ENCODE measurements around the gene KIF16B.

KIF16B gene

GRCh38 chr20:16581241-16581640, 8.0 kb upstream of the KIF16B start (continued):
- TF ChIP-seq ZNF843 (tag by site-specific recombination; IDR thresholded peaks at IDR 0.05) (no peak), KLF16 (tag by site-specific recombination; IDR thresholded peaks at IDR 0.05) (no peak), RBAK (tag by site-specific recombination; IDR thresholded peaks at IDR 0.05) (no peak), KLF1 (tag by site-specific recombination; IDR thresholded peaks at IDR 0.05) (no peak), ZNF248 (tag by site-specific recombination; IDR thresholded peaks at IDR 0.05) (no peak), MZF1 (tag by site-specific recombination; IDR thresholded peaks at IDR 0.05; ENCODE audit: borderline replicate concordance) (no peak), ZNF202 (tag by site-specific recombination; IDR thresholded peaks at IDR 0.05; ENCODE audit: borderline replicate concordance) (no peak), ZIC2 (tag by site-specific recombination; IDR thresholded peaks at IDR 0.05) (no peak), YY2 (tag by site-specific recombination; IDR thresholded peaks at IDR 0.05) (no peak)

GRCh38 chr20:16580620-16581019, 7.4 kb upstream of the KIF16B start:
- H3K36me3 ChIP-seq (ENCODE audit: control insufficient read depth in 2 of 2, insufficient read depth in 1 of 2, low read length in 2 of 2) = no peaks in the 10 kb centered on the region
- peaks cover 3% of the 10 kb centered on the region; the same call in 1 of the 2 replicates for H3K4me1 ChIP-seq (ENCODE audit: control insufficient read depth, insufficient read depth, low read length)
- ChIA-PET POLR2A (no interaction called here), CTCF (no interaction called here)
- no peak overlapping the region for H3K27ac ChIP-seq (ENCODE audit: extremely low read depth, low read depth, low read length)
- no peak overlapping the region for H3K4me3 ChIP-seq (ENCODE audit: low read depth, low read length)
- no peaks in the 10 kb centered on the region for H3K9me3 ChIP-seq (ENCODE audit: control insufficient read depth, insufficient read depth, low read depth, low read length)
- TF ChIP-seq SCRT1 (tag by site-specific recombination; IDR thresholded peaks at IDR 0.05; ENCODE audit: borderline replicate concordance) (no peak), ZNF473 (tag by site-specific recombination; IDR thresholded peaks at IDR 0.05) (no peak)

- Histone ChIP-seq H3K4me1 (ENCODE audit: control insufficient read depth, insufficient read depth, low read length) (peaks cover 8% of the 10 kb centered on the region; the same call in 1 of the 2 replicates), H3K36me3 (ENCODE audit: control insufficient read depth in 2 of 2, insufficient read depth in 1 of 2, low read length in 2 of 2) (no peaks in the 10 kb centered on the region), H3K27ac (ENCODE audit: extremely low read depth, low read depth, low read length) (no peak overlapping the region), H3K9me3 (ENCODE audit: control insufficient read depth, insufficient read depth, low read depth, low read length) (no peaks in the 10 kb centered on the region), H3K4me3 (ENCODE audit: low read depth, low read length) (no peak overlapping the region)
- ChIA-PET CTCF (interaction anchor here (0.6 kb wide), 1 partner anchor 53 kb away, joined by 4 read pairs; no protein-coding TSS in a partner anchor), POLR2A (no interaction called here)
- no peak for TF ChIP-seq ZNF530 (tag by site-specific recombination; IDR thresholded peaks at IDR 0.05; ENCODE audit: low read depth)
- no peak for TF ChIP-seq KLF9 (tag by site-specific recombination; IDR thresholded peaks at IDR 0.05; ENCODE audit: low read depth)
- TF ChIP-seq OVOL3 (tag by site-specific recombination; IDR thresholded peaks at IDR 0.05) = peak; percentile 52; the same call in 1 of the 2 replicates
- TF ChIP-seq ZEB2 (tag by site-specific recombination; IDR thresholded peaks at IDR 0.05) = peak; percentile 51
- TF ChIP-seq SP7 (tag by site-specific recombination; IDR thresholded peaks at IDR 0.05) = peak; percentile 84
- TF ChIP-seq ZNF121 (tag by site-specific recombination; IDR thresholded peaks at IDR 0.05) = no peak
- no peak for TF ChIP-seq ZNF544 (tag by site-specific recombination; IDR thresholded peaks at IDR 0.05)
- no peak for TF ChIP-seq HOXA7 (CRISPR knock-in tag; IDR thresholded peaks at IDR 0.05; ENCODE audit: borderline replicate concordance)
- TF ChIP-seq KLF8 (tag by site-specific recombination; IDR thresholded peaks at IDR 0.05) = peak; percentile 43; the same call in 1 of the 2 replicates
- TF ChIP-seq PRDM6 (tag by site-specific recombination; IDR thresholded peaks at IDR 0.05) = peak; percentile 76
- TF ChIP-seq FEZF1 (tag by site-specific recombination; IDR thresholded peaks at IDR 0.05) = peak; percentile 25; the same call in 1 of the 2 replicates
- TF ChIP-seq INSM2 (tag by site-specific recombination; IDR thresholded peaks at IDR 0.05) = peak; percentile 58; the same call in 1 of the 2 replicates
- no peak for TF ChIP-seq ZNF501 (tag by site-specific recombination; IDR thresholded peaks at IDR 0.05)
- TF ChIP-seq YY2 (tag by site-specific recombination; IDR thresholded peaks at IDR 0.05) = no peak
- peak; percentile 59; the same call in 1 of the 2 replicates for TF ChIP-seq ZBTB44 (tag by site-specific recombination; IDR thresholded peaks at IDR 0.05)
- TF ChIP-seq ZNF76 (tag by site-specific recombination; IDR thresholded peaks at IDR 0.05; ENCODE audit: borderline replicate concordance, low read depth) = no peak
- TF ChIP-seq IKZF3 (tag by site-specific recombination; IDR thresholded peaks at IDR 0.05) = 0 out of 2 replicates have a peak, but pooled peaks have one; percentile 10
- no peak for TF ChIP-seq ZNF211 (tag by site-specific recombination; IDR thresholded peaks at IDR 0.05; ENCODE audit: low read depth)
- TF ChIP-seq GLI4 (tag by site-specific recombination; IDR thresholded peaks at IDR 0.05) = no peak
- TF ChIP-seq ZNF654 (tag by site-specific recombination; IDR thresholded peaks at IDR 0.05; ENCODE audit: low read depth) = 0 out of 2 replicates have a peak, but pooled peaks have one; percentile 4
- no peak for TF ChIP-seq ZNF600 (tag by site-specific recombination; IDR thresholded peaks at IDR 0.05)
- TF ChIP-seq ZNF629 (tag by site-specific recombination; IDR thresholded peaks at IDR 0.05) = peak; percentile 41; the same call in 1 of the 2 replicates
These were observed 6.9 kb upstream of the KIF16B start for GRCh38 chr20:16580147-16580546.

Data from HEK293 (cell line).